ENCODE data around the gene HSPA1B.
A peak's percentile ranks its signal among the peaks of the same experiment; 100 is the strongest.
"Not testable (repeated sequence)": the region's sequence is repeated elsewhere in the genome, so short reads cannot be mapped to it uniquely, and the experiment has no call there.

HSPA1B gene

GRCh38 chr6:31857774-31858173 lies 30.2 kb downstream of the HSPA1B start:
- not testable (repeated sequence) for DNase-seq

- DNase-seq, result no peak
Observed at GRCh38 chr6:31858707-31859106, 31.2 kb downstream of the HSPA1B start.

- DNase-seq, result no peak
Observed at GRCh38 chr6:31859923-31860322, 32.4 kb downstream of the HSPA1B start.

- no peak for DNase-seq
Observed at GRCh38 chr6:31860349-31860748, 32.8 kb downstream of the HSPA1B start.

GRCh38 chr6:31861150-31861549 lies 33.6 kb downstream of the HSPA1B start:
- DNase-seq, result no peak

GRCh38 chr6:31861919-31862343 lies 34.4 kb downstream of the HSPA1B start:
- peak in 3 of 58 donors; percentile 1 to 36 (median 18) for DNase-seq

GRCh38 chr6:31862344-31863235 lies 35.1 kb downstream of the HSPA1B start, which contains the start of gene NEU1:
NEU1 (minus strand) TSS chr6:31862821; CDS start chr6:31862776, 45 bp downstream.
- peak; percentile 93 to 100 (median 100) for DNase-seq

GRCh38 chr6:31864123-31864562 lies 36.6 kb downstream of the HSPA1B start:
- DNase-seq, result not testable (repeated sequence)

GRCh38 chr6:31864818-31865204 lies 37.3 kb downstream of the HSPA1B start:
- no peak for DNase-seq

GRCh38 chr6:31865205-31866118 lies 37.9 kb downstream of the HSPA1B start:
- no peak for DNase-seq

GRCh38 chr6:31868658-31868971 lies 41.1 kb downstream of the HSPA1B start:
- not testable (repeated sequence) for DNase-seq

GRCh38 chr6:31869343-31869742 lies 41.8 kb downstream of the HSPA1B start:
- DNase-seq, result no peak

- no peak for DNase-seq
Observed at GRCh38 chr6:31870385-31870921, 42.9 kb downstream of the HSPA1B start.

- DNase-seq, result no peak
Observed at GRCh38 chr6:31871046-31871659, 43.6 kb downstream of the HSPA1B start.

- no peak for DNase-seq
Observed at GRCh38 chr6:31874084-31874670, 46.6 kb downstream of the HSPA1B start.

- DNase-seq, result no peak
Observed at GRCh38 chr6:31874836-31875572, 47.5 kb downstream of the HSPA1B start.

GRCh38 chr6:31875877-31876276 lies 48.3 kb downstream of the HSPA1B start:
- DNase-seq, result no peak

GRCh38 chr6:31876357-31876756 lies 48.8 kb downstream of the HSPA1B start:
- DNase-seq, result no peak

- DNase-seq, result no peak
Observed at GRCh38 chr6:31877125-31877650, 49.6 kb downstream of the HSPA1B start.

GRCh38 chr6:31877651-31878161 lies 50.2 kb downstream of the HSPA1B start:
- no peak for DNase-seq
